HepG2 (cell line): ENCODE data around the gene PAIP2. TPM values are rescaled to one million over a fixed set of nuclear protein-coding genes. Genes with fewer than 3 reads are reported as not detected.
A peak's percentile ranks its signal among the peaks of the same experiment; 100 is the strongest.

Experiments used
- CENPX ChIP-seq: sonication (generic); formaldehyde crosslinking; IDR thresholded peaks from 2 replicates; pipeline ENCODE4 v1.9.0; 2021; ENCODE audit warnings: mild to moderate bottlenecking, missing genetic modification reagents, moderate library complexity
- FOXA1 ChIP-seq, 2 experiments: fragments of 450-650 bp in 1 of 2; sonication (generic) in 1 of 2; formaldehyde crosslinking in 1 of 2; IDR thresholded peaks; 2 replicates each; pipeline versions ENCODE4 v1.4.0 to v1.6.1; 2016 to 2020; ENCODE audit warnings: missing genetic modification reagents in 1 of 2
- HNRNPLL ChIP-seq: fragments of 200-400 bp; formaldehyde crosslinking; IDR thresholded peaks from 2 replicates; pipeline ENCODE4 v1.6.1; 2017; ENCODE audit warnings: mild to moderate bottlenecking, low read depth, low read length; ENCODE audit not compliant: poor library complexity, severe bottlenecking
- KLF6 ChIP-seq: IDR thresholded peaks from 2 replicates; pipeline ENCODE4 v1.8.0; 2016; ENCODE audit warnings: missing biosample characterization, missing genetic modification reagents
- LBX2 ChIP-seq: sonication (generic); formaldehyde crosslinking; IDR thresholded peaks from 2 replicates; pipeline ENCODE4 v1.5.0; 2020; ENCODE audit warnings: missing genetic modification reagents, mild to moderate bottlenecking, borderline replicate concordance
- NAIF1 ChIP-seq: sonication (generic); formaldehyde crosslinking; IDR thresholded peaks from 2 replicates; pipeline ENCODE4 v1.5.0; 2020; ENCODE audit warnings: mild to moderate bottlenecking, missing genetic modification reagents, borderline replicate concordance
- NR2F6 ChIP-seq, 2 experiments: IDR thresholded peaks; 2 replicates each; pipeline ENCODE4 v1.6.1; 2016; ENCODE audit warnings: antibody characterized with exemption in 1 of 2, mild to moderate bottlenecking in 1 of 2
- ONECUT2 ChIP-seq: sonication (generic); formaldehyde crosslinking; IDR thresholded peaks from 2 replicates; pipeline ENCODE4 v1.4.0; 2020; ENCODE audit warnings: missing genetic modification reagents
- RFX5 ChIP-seq: IDR thresholded peaks from 2 replicates; pipeline ENCODE4 v1.6.1; 2011; ENCODE audit warnings: low read depth, low read length, improper control_type of control experiment
- SALL1 ChIP-seq: sonication (generic); formaldehyde crosslinking; IDR thresholded peaks from 2 replicates; pipeline ENCODE4 v1.8.0; 2022; ENCODE audit warnings: mild to moderate bottlenecking, missing genetic modification reagents
- SNAPC2 ChIP-seq: sonication (generic); formaldehyde crosslinking; IDR thresholded peaks from 2 replicates; pipeline ENCODE4 v1.8.1; 2022; ENCODE audit warnings: mild to moderate bottlenecking, missing genetic modification reagents
- SP1 ChIP-seq, 2 experiments: fragments of 450-650 bp in 1 of 2; sonication (generic) in 1 of 2; formaldehyde crosslinking in 1 of 2; IDR thresholded peaks; 2 replicates each; pipeline versions ENCODE4 v1.4.0 to v1.6.1; 2016 to 2020; ENCODE audit warnings: missing genetic modification reagents in 1 of 2
- TEAD3 ChIP-seq: optimal IDR thresholded peaks from 2 replicates; pipeline ENCODE3; 2016; ENCODE audit warnings: borderline replicate concordance
- TGIF2 ChIP-seq: IDR thresholded peaks from 2 replicates; pipeline ENCODE4 v1.6.1; 2016; ENCODE audit warnings: control low read depth, missing compliant biosample characterization
- ZNF331 ChIP-seq: sonication (generic); formaldehyde crosslinking; IDR thresholded peaks from 2 replicates; pipeline ENCODE4 v1.4.0; 2020; ENCODE audit warnings: missing genetic modification reagents
- ZNF570 ChIP-seq: sonication (generic); formaldehyde crosslinking; IDR thresholded peaks from 2 replicates; pipeline ENCODE4 v1.4.0; 2020; ENCODE audit warnings: mild to moderate bottlenecking, missing genetic modification reagents, borderline replicate concordance
- ZNF577 ChIP-seq: sonication (generic); formaldehyde crosslinking; IDR thresholded peaks from 2 replicates; pipeline ENCODE4 v1.4.0; 2020; ENCODE audit warnings: mild to moderate bottlenecking, low read depth, missing genetic modification reagents, borderline replicate concordance
- ZNF660 ChIP-seq: sonication (generic); formaldehyde crosslinking; IDR thresholded peaks from 2 replicates; pipeline ENCODE4 v1.5.1; 2020; ENCODE audit warnings: mild to moderate bottlenecking, low read depth, missing genetic modification reagents, borderline replicate concordance
- ZNF761 ChIP-seq: sonication (generic); formaldehyde crosslinking; conservative IDR thresholded peaks from 2 replicates; pipeline ENCODE4 v1.4.0; 2020; ENCODE audit warnings: mild to moderate bottlenecking, missing genetic modification reagents
- polyA plus RNA-seq, 8 experiments: library from polyadenylated mRNA; depleted of rRNA in 3 of 8; stranded (reverse) in 7 of 8; unstranded in 1 of 8; fragments of >200 nt; fragmentation: Illumina TruSeq in 4 of 8; extraction: Trizol in 4 of 8; gene quantifications; 2 replicates each; pipeline versions ENCODE4 v1.2.1 to v1.2.3, GENCODE V29; 2011 to 2016; ENCODE audit warnings: low read depth in 4 of 8, missing spikeins in 1 of 8, mixed read lengths in 1 of 8; ENCODE audit not compliant: insufficient read depth in 1 of 8
- total RNA-seq, 5 experiments: library from RNA; depleted of rRNA; stranded (reverse); fragments of >200 nt; fragmentation: Illumina TruSeq; extraction: Trizol; gene quantifications; 2 replicates each; pipeline ENCODE4 v1.2.3, GENCODE V29; 2016; ENCODE audit warnings: low read depth in 1 of 5
- TF ChIP-seq, protein P1 (sequence below): sonication (generic); formaldehyde crosslinking; IDR thresholded peaks from 2 replicates; pipeline ENCODE4 v1.4.0; 2020; ENCODE audit warnings: missing genetic modification reagents, borderline replicate concordance
- TF ChIP-seq, protein P2 (sequence below): IDR thresholded peaks from 2 replicates; pipeline ENCODE4 v1.6.1; 2016; ENCODE audit warnings: missing genetic modification reagents, missing compliant biosample characterization
- TF ChIP-seq, protein P3 (sequence below): sonication (generic); formaldehyde crosslinking; IDR thresholded peaks from 2 replicates; pipeline ENCODE4 v1.5.0; 2020; ENCODE audit warnings: missing genetic modification reagents
- TF ChIP-seq, protein P4 (sequence below): sonication (generic); formaldehyde crosslinking; IDR thresholded peaks from 2 replicates; pipeline ENCODE4 v1.4.0; 2020; ENCODE audit warnings: missing genetic modification reagents

PAIP2 gene
- total and polyA plus RNA-seq, 2 of the 13 experiments (the other 11 are each of a cell fraction or from before 2014, with no cell fraction given): 61.5 to 76.3 TPM

DNA sequence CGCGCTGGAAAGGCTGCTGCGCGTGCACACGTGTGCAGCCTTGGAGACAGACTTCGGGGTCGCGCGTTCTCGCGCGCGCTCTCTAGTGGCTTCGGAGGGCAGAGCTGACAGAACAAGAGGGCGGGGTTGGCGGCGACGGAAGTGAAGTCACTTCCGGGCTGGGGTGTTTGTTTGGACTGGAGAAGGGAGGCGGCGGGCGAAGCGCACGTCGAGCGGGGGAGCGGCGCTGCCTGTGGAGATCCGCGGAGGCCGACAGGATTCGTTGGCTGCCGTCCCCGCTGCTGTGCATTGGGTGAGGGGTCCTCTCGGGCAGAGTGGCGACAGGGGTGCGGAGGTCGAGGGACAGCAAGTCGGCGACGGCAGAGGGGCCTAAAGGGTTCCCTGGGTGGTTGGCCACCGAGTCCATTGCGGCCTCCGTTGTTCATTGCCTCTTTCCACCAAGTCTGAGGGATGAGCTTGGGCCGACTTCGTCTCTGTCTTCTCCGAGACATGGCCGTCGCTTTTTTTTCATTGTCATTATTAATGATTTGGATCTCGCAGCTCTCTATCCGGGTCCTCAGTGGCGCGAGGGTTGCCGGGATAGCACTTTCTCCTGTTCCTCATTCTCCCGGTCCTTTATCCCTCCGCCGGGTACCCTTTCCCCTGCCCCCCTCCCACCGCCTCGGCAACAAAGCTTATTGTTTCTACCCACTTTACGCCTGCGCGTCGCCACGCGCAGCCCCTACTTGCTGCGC, at the start of gene PAIP2 (continued):
- TF ChIP-seq, protein P1, sequence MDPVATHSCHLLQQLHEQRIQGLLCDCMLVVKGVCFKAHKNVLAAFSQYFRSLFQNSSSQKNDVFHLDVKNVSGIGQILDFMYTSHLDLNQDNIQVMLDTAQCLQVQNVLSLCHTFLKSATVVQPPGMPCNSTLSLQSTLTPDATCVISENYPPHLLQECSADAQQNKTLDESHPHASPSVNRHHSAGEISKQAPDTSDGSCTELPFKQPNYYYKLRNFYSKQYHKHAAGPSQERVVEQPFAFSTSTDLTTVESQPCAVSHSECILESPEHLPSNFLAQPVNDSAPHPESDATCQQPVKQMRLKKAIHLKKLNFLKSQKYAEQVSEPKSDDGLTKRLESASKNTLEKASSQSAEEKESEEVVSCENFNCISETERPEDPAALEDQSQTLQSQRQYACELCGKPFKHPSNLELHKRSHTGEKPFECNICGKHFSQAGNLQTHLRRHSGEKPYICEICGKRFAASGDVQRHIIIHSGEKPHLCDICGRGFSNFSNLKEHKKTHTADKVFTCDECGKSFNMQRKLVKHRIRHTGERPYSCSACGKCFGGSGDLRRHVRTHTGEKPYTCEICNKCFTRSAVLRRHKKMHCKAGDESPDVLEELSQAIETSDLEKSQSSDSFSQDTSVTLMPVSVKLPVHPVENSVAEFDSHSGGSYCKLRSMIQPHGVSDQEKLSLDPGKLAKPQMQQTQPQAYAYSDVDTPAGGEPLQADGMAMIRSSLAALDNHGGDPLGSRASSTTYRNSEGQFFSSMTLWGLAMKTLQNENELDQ (CRISPR knock-in tag): no peak
- TF ChIP-seq TEAD3 (CRISPR knock-in tag) (peak; percentile 64), SNAPC2 (0 out of 2 replicates have a peak, but pooled peaks have one; percentile 74), CENPX (no peak), SALL1 (CRISPR knock-in tag) (peak; percentile 73), KLF6 (CRISPR knock-in tag) (peak; percentile 56; the same call in 1 of the 2 replicates), NR2F6 (IDR thresholded peaks at IDR 0.05) (no peak), NR2F6 (CRISPR knock-in tag; IDR thresholded peaks at IDR 0.05) (no peak), FOXA1 (IDR thresholded peaks at IDR 0.05) (no peak), FOXA1 (CRISPR knock-in tag; IDR thresholded peaks at IDR 0.05) (peak; percentile 68), RFX5 (peak; percentile 24; the same call in 1 of the 2 replicates), ZNF570 (CRISPR knock-in tag) (no peak), ZNF577 (CRISPR knock-in tag) (no peak; the same call in 1 of the 2 replicates), HNRNPLL (peak; percentile 71), ZNF660 (CRISPR knock-in tag) (0 out of 2 replicates have a peak, but pooled peaks have one; percentile 54), ZNF761 (CRISPR knock-in tag) (no peak; the same call in 1 of the 2 replicates), TGIF2 (CRISPR knock-in tag) (peak; percentile 51; the same call in 1 of the 2 replicates), NAIF1 (CRISPR knock-in tag) (peak; percentile 73; the same call in 1 of the 2 replicates), SP1 (IDR thresholded peaks at IDR 0.05) (no peak), SP1 (CRISPR knock-in tag; IDR thresholded peaks at IDR 0.05) (peak; percentile 79), ZNF331 (CRISPR knock-in tag) (peak; percentile 56; the same call in 1 of the 2 replicates), LBX2 (CRISPR knock-in tag) (peak; percentile 66; the same call in 1 of the 2 replicates), ONECUT2 (CRISPR knock-in tag) (no peak)
- TF ChIP-seq, protein P2, sequence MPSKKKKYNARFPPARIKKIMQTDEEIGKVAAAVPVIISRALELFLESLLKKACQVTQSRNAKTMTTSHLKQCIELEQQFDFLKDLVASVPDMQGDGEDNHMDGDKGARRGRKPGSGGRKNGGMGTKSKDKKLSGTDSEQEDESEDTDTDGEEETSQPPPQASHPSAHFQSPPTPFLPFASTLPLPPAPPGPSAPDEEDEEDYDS: peak; percentile 83
- TF ChIP-seq, protein P3, sequence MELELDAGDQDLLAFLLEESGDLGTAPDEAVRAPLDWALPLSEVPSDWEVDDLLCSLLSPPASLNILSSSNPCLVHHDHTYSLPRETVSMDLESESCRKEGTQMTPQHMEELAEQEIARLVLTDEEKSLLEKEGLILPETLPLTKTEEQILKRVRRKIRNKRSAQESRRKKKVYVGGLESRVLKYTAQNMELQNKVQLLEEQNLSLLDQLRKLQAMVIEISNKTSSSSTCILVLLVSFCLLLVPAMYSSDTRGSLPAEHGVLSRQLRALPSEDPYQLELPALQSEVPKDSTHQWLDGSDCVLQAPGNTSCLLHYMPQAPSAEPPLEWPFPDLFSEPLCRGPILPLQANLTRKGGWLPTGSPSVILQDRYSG (CRISPR knock-in tag): 0 out of 2 replicates have a peak, but pooled peaks have one; percentile 37
- TF ChIP-seq, protein P4, sequence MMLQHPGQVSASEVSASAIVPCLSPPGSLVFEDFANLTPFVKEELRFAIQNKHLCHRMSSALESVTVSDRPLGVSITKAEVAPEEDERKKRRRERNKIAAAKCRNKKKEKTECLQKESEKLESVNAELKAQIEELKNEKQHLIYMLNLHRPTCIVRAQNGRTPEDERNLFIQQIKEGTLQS: no peak
